DOHH2 (cell line): ENCODE measurements around the gene PTGFRN.

Experiments used
- EZH2phosphoT487 ChIP-seq: fragments of 200-600 bp; sonication (generic); IDR thresholded peaks from 2 replicates; pipeline ENCODE4 v1.6.1; 2017; ENCODE audit warnings: borderline replicate concordance, mild to moderate bottlenecking, antibody characterized with exemption, low read length, moderate library complexity, mixed read lengths
- TF ChIP-seq, protein P1 (sequence below): fragments of 200-600 bp; sonication (generic); IDR thresholded peaks from one replicate; pipeline ENCODE4 v1.5.1; 2014; ENCODE audit warnings: antibody characterized with exemption, mild to moderate bottlenecking, low read depth, low read length; ENCODE audit not compliant: poor library complexity, severe bottlenecking

DNA sequence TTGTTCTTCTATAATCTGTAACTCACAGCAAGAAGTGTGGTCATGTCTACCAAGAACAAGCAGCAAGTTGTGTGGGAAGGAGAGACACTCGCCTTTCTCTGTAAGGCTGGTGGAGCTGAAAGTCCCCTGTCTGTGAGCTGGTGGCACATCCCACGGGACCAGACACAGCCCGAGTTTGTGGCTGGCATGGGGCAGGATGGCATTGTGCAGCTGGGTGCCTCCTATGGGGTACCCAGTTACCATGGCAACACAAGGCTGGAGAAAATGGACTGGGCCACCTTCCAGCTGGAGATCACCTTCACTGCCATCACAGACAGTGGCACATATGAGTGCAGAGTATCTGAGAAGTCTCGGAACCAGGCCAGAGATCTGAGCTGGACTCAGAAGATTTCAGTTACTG lies 107.3 kb downstream of the PTGFRN start:
- TF ChIP-seq, protein P1, sequence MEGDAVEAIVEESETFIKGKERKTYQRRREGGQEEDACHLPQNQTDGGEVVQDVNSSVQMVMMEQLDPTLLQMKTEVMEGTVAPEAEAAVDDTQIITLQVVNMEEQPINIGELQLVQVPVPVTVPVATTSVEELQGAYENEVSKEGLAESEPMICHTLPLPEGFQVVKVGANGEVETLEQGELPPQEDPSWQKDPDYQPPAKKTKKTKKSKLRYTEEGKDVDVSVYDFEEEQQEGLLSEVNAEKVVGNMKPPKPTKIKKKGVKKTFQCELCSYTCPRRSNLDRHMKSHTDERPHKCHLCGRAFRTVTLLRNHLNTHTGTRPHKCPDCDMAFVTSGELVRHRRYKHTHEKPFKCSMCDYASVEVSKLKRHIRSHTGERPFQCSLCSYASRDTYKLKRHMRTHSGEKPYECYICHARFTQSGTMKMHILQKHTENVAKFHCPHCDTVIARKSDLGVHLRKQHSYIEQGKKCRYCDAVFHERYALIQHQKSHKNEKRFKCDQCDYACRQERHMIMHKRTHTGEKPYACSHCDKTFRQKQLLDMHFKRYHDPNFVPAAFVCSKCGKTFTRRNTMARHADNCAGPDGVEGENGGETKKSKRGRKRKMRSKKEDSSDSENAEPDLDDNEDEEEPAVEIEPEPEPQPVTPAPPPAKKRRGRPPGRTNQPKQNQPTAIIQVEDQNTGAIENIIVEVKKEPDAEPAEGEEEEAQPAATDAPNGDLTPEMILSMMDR = no peak
- no peak for TF ChIP-seq EZH2phosphoT487
